Kidney epithelial cell (primary cell): ENCODE results near the gene DDX59. TPM values are rescaled to one million over a fixed set of nuclear protein-coding genes. Genes with fewer than 3 reads are reported as not detected.
"Not testable (repeated sequence)": the region's sequence is repeated elsewhere in the genome, so short reads cannot be mapped to it uniquely, and the experiment has no call there.

ENCODE experiments used
- DNase-seq: peaks from one replicate; pipeline ENCODE4 v3.0.0-alpha.2; 2010; ENCODE audit warnings: low read depth
- H3K27me3 ChIP-seq: 2 replicates; pipeline ENCODE4 v1.6.0; 2011; ENCODE audit warnings: low read length; ENCODE audit not compliant: control insufficient read depth, insufficient read depth
- H3K36me3 ChIP-seq: 2 replicates; pipeline ENCODE4 v1.5.1; 2011; ENCODE audit warnings: low read length; ENCODE audit not compliant: control insufficient read depth, insufficient read depth
- H3K4me3 ChIP-seq: 2 replicates; pipeline ENCODE4 v1.5.1; 2011; ENCODE audit warnings: low read depth, mild to moderate bottlenecking, control low read depth, low read length
- total RNA-seq: library from RNA; depleted of rRNA; stranded (reverse); fragments of >200 nt; gene quantifications from 2 replicates; pipeline ENCODE4 v1.2.3, GENCODE V29; 2015
- TF ChIP-seq, protein P1 (sequence below): IDR thresholded peaks from 2 replicates; pipeline ENCODE4 v1.5.1; 2011; ENCODE audit warnings: mild to moderate bottlenecking, moderate library complexity, low read length, control low read depth, inconsistent platforms; ENCODE audit not compliant: insufficient read depth, poor library complexity, severe bottlenecking

The DDX59 gene
- total RNA-seq, 1 donor from 2014 or later, result 23.7 TPM

DNA sequence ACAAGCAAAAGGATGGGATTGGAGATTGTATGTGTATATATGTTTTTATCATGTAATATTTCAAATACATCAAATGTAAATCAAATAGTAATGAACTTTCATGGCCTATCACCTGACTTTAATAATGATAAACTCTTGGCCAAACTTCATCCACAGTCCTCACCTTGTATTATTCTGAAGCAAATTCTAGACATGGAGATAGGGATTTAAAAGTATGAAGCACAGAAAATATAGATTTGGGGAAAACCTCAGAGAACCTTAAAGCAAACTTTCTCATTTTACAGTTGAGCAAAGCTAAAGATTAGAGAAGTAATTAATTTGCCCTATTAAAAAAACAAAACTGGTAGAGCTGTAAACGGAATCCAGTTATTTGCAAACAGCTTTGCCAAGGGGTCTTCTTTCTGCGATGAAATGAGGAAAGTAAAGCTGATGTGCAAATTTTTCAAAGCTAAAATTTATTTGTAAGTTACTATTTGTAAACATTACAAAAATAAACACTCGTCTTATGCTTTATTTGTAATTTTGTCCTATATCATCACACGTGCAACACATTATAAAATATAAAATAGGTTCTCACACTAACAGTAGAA, 29.2 kb downstream of the DDX59 start:
- no peaks in the 10 kb centered on the region for H3K27me3 ChIP-seq
- TF ChIP-seq, protein P1, sequence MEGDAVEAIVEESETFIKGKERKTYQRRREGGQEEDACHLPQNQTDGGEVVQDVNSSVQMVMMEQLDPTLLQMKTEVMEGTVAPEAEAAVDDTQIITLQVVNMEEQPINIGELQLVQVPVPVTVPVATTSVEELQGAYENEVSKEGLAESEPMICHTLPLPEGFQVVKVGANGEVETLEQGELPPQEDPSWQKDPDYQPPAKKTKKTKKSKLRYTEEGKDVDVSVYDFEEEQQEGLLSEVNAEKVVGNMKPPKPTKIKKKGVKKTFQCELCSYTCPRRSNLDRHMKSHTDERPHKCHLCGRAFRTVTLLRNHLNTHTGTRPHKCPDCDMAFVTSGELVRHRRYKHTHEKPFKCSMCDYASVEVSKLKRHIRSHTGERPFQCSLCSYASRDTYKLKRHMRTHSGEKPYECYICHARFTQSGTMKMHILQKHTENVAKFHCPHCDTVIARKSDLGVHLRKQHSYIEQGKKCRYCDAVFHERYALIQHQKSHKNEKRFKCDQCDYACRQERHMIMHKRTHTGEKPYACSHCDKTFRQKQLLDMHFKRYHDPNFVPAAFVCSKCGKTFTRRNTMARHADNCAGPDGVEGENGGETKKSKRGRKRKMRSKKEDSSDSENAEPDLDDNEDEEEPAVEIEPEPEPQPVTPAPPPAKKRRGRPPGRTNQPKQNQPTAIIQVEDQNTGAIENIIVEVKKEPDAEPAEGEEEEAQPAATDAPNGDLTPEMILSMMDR, result no peak
- H3K36me3 ChIP-seq, result no peaks in the 10 kb centered on the region
- no peak for DNase-seq
- H3K4me3 ChIP-seq, result no peak overlapping the region

GRCh38 chr1:200638073-200638472, 31.6 kb downstream of the DDX59 start:
- H3K36me3 ChIP-seq, result no peaks in the 10 kb centered on the region
- no peak for DNase-seq
- H3K4me3 ChIP-seq, result no peak overlapping the region
- TF ChIP-seq, protein P1, result no peak
- no peaks in the 10 kb centered on the region for H3K27me3 ChIP-seq

DNA sequence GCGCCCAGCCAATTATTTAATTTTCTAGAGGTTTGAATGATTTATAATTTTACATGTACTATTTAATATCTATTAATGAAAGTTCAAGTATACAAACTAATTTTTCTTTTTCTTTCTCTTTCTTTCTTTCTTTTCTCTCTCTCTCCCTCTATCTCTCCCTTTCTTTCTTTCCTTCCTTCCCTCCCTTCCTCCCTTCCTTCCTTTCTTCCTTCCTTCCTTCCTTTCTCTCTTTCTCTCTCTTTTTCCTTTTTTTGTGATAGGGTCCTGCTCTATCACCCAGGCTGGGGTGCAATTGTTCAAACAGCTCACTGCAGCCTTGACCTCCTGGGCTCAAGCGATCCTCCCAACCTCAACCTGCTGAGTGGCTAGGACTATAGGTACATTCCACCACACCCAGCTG, 33.0 kb downstream of the DDX59 start:
- TF ChIP-seq, protein P1, result no peak
- Histone ChIP-seq H3K36me3 (no peaks in the 10 kb centered on the region), H3K4me3 (no peak overlapping the region), H3K27me3 (no peaks in the 10 kb centered on the region)
- no peak for DNase-seq

- TF ChIP-seq, protein P1, result no peak
- no peak overlapping the region for H3K4me3 ChIP-seq
- H3K36me3 ChIP-seq, result no peaks in the 10 kb centered on the region
- DNase-seq, result no peak
- H3K27me3 ChIP-seq, result no peaks in the 10 kb centered on the region
These were observed 35.2 kb downstream of the DDX59 start for GRCh38 chr1:200634261-200635122.

GRCh38 chr1:200631375-200631774, 38.3 kb downstream of the DDX59 start:
- TF ChIP-seq, protein P1, result no peak
- no peak for DNase-seq
- H3K27me3 ChIP-seq, result no peaks in the 10 kb centered on the region
- no peak overlapping the region for H3K4me3 ChIP-seq
- no peaks in the 10 kb centered on the region for H3K36me3 ChIP-seq

DNA sequence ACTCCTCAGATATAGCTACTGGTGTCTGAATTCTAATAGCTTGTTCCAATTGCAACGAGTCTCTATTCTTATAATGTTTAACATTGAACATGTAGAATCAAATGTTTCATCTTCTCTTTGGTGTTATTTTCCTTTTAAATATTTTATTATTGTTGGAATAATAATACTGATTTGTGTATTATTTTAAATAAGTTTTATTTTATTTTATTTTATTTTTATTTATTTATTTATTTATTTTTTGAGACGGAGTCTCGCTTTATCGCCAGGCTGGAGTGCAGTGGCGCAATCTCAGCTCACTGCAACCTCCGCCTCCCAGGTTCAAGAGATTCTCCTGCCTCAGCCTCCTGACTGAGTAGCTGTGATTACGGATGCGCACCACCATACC, 39.2 kb downstream of the DDX59 start:
- not testable (repeated sequence) for H3K27me3 ChIP-seq, DNase-seq, H3K36me3 ChIP-seq, H3K4me3 ChIP-seq
